WTC11 (cell line): ENCODE results near the gene SMARCA4. TPM values are rescaled to one million over a fixed set of nuclear protein-coding genes. Genes with fewer than 3 reads are reported as not detected.

ENCODE experiments used
- CREM ChIP-seq: sonication (generic); formaldehyde crosslinking; IDR thresholded peaks from 2 replicates; pipeline ENCODE4 v1.8.1; 2022; ENCODE audit warnings: mild to moderate bottlenecking, missing genetic modification reagents, moderate library complexity
- ELF4 ChIP-seq: sonication (generic); formaldehyde crosslinking; IDR thresholded peaks from 2 replicates; pipeline ENCODE4 v1.8.1; 2022; ENCODE audit warnings: low read depth, mild to moderate bottlenecking, moderate library complexity, missing genetic modification reagents
- FOXJ3 ChIP-seq: sonication (generic); formaldehyde crosslinking; IDR thresholded peaks from 2 replicates; pipeline ENCODE4 v1.9.0; 2021; ENCODE audit warnings: missing genetic modification reagents, mild to moderate bottlenecking, borderline replicate concordance
- GABPB1 ChIP-seq: sonication (generic); formaldehyde crosslinking; IDR thresholded peaks from 2 replicates; pipeline ENCODE4 v1.8.1; 2023; ENCODE audit warnings: mild to moderate bottlenecking, missing genetic modification reagents
- JAZF1 ChIP-seq: fragments of 250-450 bp; sonication (Bioruptor Pico); IDR thresholded peaks from 2 replicates; pipeline ENCODE4 v1.9.0; 2021; ENCODE audit warnings: moderate library complexity, mild to moderate bottlenecking, inconsistent platforms
- JUN ChIP-seq: sonication (generic); formaldehyde crosslinking; IDR thresholded peaks from 2 replicates; pipeline ENCODE4 v1.8.0; 2023; ENCODE audit warnings: mild to moderate bottlenecking, missing genetic modification reagents
- KAT7 ChIP-seq: sonication (generic); formaldehyde crosslinking; IDR thresholded peaks from 2 replicates; pipeline ENCODE4 v1.8.1; 2023; ENCODE audit warnings: missing genetic modification reagents, mild to moderate bottlenecking, borderline replicate concordance
- NFATC4 ChIP-seq: fragments of 250-450 bp; sonication (Bioruptor Pico); IDR thresholded peaks from 2 replicates; pipeline ENCODE4 v1.9.0; 2021; ENCODE audit warnings: mild to moderate bottlenecking
- NR1H2 ChIP-seq: sonication (generic); formaldehyde crosslinking; IDR thresholded peaks from 2 replicates; pipeline ENCODE4 v1.9.0; 2021; ENCODE audit warnings: mild to moderate bottlenecking, moderate library complexity, missing genetic modification reagents
- NR2C2 ChIP-seq: sonication (generic); formaldehyde crosslinking; IDR thresholded peaks from 2 replicates; pipeline ENCODE4 v1.8.0; 2022; ENCODE audit warnings: mild to moderate bottlenecking, missing genetic modification reagents
- RORB ChIP-seq: fragments of 250-450 bp; sonication (Bioruptor Pico); IDR thresholded peaks from 2 replicates; pipeline ENCODE4 v1.9.0; 2021; ENCODE audit warnings: mild to moderate bottlenecking
- SMAD3 ChIP-seq: sonication (generic); formaldehyde crosslinking; IDR thresholded peaks from 2 replicates; pipeline ENCODE4 v1.8.0; 2022; ENCODE audit warnings: missing genetic modification reagents, mild to moderate bottlenecking, borderline replicate concordance
- TP53 ChIP-seq: sonication (generic); formaldehyde crosslinking; IDR thresholded peaks from 2 replicates; pipeline ENCODE4 v1.8.1; 2023; ENCODE audit warnings: mild to moderate bottlenecking, missing genetic modification reagents
- ZNF138 ChIP-seq: sonication (generic); formaldehyde crosslinking; conservative IDR thresholded peaks from 2 replicates; pipeline ENCODE4 v1.8.1; 2022; ENCODE audit warnings: mild to moderate bottlenecking, moderate library complexity, missing genetic modification reagents
- ZNF219 ChIP-seq: sonication (generic); formaldehyde crosslinking; IDR thresholded peaks from 2 replicates; pipeline ENCODE4 v1.8.0; 2023; ENCODE audit warnings: missing genetic modification reagents, mild to moderate bottlenecking, borderline replicate concordance
- ZNF263 ChIP-seq: sonication (generic); formaldehyde crosslinking; IDR thresholded peaks from 2 replicates; pipeline ENCODE4 v1.8.1; 2022; ENCODE audit warnings: low read depth, mild to moderate bottlenecking, moderate library complexity, missing genetic modification reagents
- ZNF423 ChIP-seq: fragments of 250-450 bp; sonication (Bioruptor Pico); IDR thresholded peaks from 2 replicates; pipeline ENCODE4 v2.1.2; 2022; ENCODE audit warnings: mild to moderate bottlenecking, moderate library complexity
- total RNA-seq: library from RNA; stranded (reverse); gene quantifications from 3 replicates; pipeline ENCODE4 v1.2.3, GENCODE V29; 2021
- TF ChIP-seq, protein P1 (sequence below): fragments of 250-450 bp; sonication (Bioruptor Pico); IDR thresholded peaks from 2 replicates; pipeline ENCODE4 v1.8.0; 2021; ENCODE audit warnings: mild to moderate bottlenecking
- TF ChIP-seq, protein P2 (sequence below): fragments of 250-450 bp; sonication (Bioruptor Pico); IDR thresholded peaks from 2 replicates; pipeline ENCODE4 v2.1.2; 2022; ENCODE audit warnings: mild to moderate bottlenecking, moderate library complexity
- TF ChIP-seq, protein P3 (sequence below): fragments of 250-450 bp; sonication (Bioruptor Pico); IDR thresholded peaks from 2 replicates; pipeline ENCODE4 v1.9.0; 2021; ENCODE audit warnings: mild to moderate bottlenecking
- TF ChIP-seq, protein P4 (sequence below): sonication (generic); formaldehyde crosslinking; IDR thresholded peaks from 2 replicates; pipeline ENCODE4 v1.8.1; 2023; ENCODE audit warnings: mild to moderate bottlenecking, moderate library complexity, missing genetic modification reagents
- TF ChIP-seq, protein P5 (sequence below): sonication (generic); formaldehyde crosslinking; IDR thresholded peaks from 2 replicates; pipeline ENCODE4 v1.8.1; 2023; ENCODE audit warnings: mild to moderate bottlenecking, missing genetic modification reagents
- TF ChIP-seq, protein P6 (sequence below): sonication (generic); formaldehyde crosslinking; IDR thresholded peaks from 2 replicates; pipeline ENCODE4 v1.8.1; 2023; ENCODE audit warnings: mild to moderate bottlenecking, missing genetic modification reagents, moderate library complexity
- TF ChIP-seq, protein P7 (sequence below): sonication (generic); formaldehyde crosslinking; IDR thresholded peaks from 2 replicates; pipeline ENCODE4 v1.8.1; 2022; ENCODE audit warnings: mild to moderate bottlenecking, moderate library complexity, missing genetic modification reagents
- TF ChIP-seq, protein P8 (sequence below): sonication (generic); formaldehyde crosslinking; IDR thresholded peaks from 2 replicates; pipeline ENCODE4 v1.8.1; 2023; ENCODE audit warnings: mild to moderate bottlenecking, missing genetic modification reagents
- TF ChIP-seq, protein P9 (sequence below): sonication (generic); formaldehyde crosslinking; IDR thresholded peaks from 2 replicates; pipeline ENCODE4 v1.8.0; 2022; ENCODE audit warnings: mild to moderate bottlenecking, missing genetic modification reagents

SMARCA4 gene
- total RNA-seq, 1 experiment from 2014 or later = 295 TPM

DNA sequence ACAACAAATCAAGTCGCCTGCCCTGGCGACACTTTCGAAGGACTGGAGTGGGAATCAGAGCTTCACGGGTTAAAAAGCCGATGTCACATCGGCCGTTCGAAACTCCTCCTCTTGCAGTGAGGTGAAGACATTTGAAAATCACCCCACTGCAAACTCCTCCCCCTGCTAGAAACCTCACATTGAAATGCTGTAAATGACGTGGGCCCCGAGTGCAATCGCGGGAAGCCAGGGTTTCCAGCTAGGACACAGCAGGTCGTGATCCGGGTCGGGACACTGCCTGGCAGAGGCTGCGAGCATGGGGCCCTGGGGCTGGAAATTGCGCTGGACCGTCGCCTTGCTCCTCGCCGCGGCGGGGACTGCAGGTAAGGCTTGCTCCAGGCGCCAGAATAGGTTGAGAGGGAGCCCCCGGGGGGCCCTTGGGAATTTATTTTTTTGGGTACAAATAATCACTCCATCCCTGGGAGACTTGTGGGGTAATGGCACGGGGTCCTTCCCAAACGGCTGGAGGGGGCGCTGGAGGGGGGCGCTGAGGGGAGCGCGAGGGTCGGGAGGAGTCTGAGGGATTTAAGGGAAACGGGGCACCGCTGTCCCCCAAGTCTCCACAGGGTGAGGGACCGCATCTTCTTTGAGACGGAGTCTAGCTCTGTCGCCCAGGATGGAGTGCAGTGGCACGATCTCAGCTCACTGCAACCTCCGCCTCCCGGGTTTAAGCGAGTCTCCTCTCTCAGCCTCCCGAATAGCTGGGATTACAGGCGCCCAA lies 128.6 kb downstream of the SMARCA4 start, which contains the start of gene LDLR (continued):
- TF ChIP-seq NR2C2 (CRISPR knock-in tag) = no peak
- TF ChIP-seq, protein P1, sequence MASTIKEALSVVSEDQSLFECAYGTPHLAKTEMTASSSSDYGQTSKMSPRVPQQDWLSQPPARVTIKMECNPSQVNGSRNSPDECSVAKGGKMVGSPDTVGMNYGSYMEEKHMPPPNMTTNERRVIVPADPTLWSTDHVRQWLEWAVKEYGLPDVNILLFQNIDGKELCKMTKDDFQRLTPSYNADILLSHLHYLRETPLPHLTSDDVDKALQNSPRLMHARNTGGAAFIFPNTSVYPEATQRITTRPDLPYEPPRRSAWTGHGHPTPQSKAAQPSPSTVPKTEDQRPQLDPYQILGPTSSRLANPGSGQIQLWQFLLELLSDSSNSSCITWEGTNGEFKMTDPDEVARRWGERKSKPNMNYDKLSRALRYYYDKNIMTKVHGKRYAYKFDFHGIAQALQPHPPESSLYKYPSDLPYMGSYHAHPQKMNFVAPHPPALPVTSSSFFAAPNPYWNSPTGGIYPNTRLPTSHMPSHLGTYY (CRISPR knock-in tag) = no peak
- TF ChIP-seq ZNF423 (CRISPR knock-in tag) = 0 out of 2 replicates have a peak, but pooled peaks have one; percentile 64
- no peak for TF ChIP-seq ZNF138
- TF ChIP-seq JUN (CRISPR knock-in tag) = no peak
- TF ChIP-seq ELF4 = no peak
- no peak for TF ChIP-seq FOXJ3 (CRISPR knock-in tag)
- TF ChIP-seq, protein P2, sequence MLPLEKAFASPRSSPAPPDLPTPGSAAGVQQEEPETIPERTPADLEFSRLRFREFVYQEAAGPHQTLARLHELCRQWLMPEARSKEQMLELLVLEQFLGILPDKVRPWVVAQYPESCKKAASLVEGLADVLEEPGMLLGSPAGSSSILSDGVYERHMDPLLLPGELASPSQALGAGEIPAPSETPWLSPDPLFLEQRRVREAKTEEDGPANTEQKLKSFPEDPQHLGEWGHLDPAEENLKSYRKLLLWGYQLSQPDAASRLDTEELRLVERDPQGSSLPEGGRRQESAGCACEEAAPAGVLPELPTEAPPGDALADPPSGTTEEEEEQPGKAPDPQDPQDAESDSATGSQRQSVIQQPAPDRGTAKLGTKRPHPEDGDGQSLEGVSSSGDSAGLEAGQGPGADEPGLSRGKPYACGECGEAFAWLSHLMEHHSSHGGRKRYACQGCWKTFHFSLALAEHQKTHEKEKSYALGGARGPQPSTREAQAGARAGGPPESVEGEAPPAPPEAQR (CRISPR knock-in tag) = no peak
- TF ChIP-seq NFATC4 (CRISPR knock-in tag) = no peak
- TF ChIP-seq, protein P3, sequence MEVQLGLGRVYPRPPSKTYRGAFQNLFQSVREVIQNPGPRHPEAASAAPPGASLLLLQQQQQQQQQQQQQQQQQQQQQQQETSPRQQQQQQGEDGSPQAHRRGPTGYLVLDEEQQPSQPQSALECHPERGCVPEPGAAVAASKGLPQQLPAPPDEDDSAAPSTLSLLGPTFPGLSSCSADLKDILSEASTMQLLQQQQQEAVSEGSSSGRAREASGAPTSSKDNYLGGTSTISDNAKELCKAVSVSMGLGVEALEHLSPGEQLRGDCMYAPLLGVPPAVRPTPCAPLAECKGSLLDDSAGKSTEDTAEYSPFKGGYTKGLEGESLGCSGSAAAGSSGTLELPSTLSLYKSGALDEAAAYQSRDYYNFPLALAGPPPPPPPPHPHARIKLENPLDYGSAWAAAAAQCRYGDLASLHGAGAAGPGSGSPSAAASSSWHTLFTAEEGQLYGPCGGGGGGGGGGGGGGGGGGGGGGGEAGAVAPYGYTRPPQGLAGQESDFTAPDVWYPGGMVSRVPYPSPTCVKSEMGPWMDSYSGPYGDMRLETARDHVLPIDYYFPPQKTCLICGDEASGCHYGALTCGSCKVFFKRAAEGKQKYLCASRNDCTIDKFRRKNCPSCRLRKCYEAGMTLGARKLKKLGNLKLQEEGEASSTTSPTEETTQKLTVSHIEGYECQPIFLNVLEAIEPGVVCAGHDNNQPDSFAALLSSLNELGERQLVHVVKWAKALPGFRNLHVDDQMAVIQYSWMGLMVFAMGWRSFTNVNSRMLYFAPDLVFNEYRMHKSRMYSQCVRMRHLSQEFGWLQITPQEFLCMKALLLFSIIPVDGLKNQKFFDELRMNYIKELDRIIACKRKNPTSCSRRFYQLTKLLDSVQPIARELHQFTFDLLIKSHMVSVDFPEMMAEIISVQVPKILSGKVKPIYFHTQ (CRISPR knock-in tag) = peak; percentile 11; the same call in 1 of the 2 replicates
- TF ChIP-seq ZNF219 = no peak
- TF ChIP-seq TP53 (CRISPR knock-in tag) = no peak
- no peak for TF ChIP-seq ZNF263 (CRISPR knock-in tag)
- TF ChIP-seq, protein P4, sequence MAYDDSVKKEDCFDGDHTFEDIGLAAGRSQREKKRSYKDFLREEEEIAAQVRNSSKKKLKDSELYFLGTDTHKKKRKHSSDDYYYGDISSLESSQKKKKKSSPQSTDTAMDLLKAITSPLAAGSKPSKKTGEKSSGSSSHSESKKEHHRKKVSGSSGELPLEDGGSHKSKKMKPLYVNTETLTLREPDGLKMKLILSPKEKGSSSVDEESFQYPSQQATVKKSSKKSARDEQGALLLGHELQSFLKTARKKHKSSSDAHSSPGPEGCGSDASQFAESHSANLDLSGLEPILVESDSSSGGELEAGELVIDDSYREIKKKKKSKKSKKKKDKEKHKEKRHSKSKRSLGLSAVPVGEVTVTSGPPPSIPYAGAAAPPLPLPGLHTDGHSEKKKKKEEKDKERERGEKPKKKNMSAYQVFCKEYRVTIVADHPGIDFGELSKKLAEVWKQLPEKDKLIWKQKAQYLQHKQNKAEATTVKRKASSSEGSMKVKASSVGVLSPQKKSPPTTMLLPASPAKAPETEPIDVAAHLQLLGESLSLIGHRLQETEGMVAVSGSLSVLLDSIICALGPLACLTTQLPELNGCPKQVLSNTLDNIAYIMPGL (CRISPR knock-in tag) = no peak
- TF ChIP-seq RORB (CRISPR knock-in tag) = no peak
- no peak for TF ChIP-seq JAZF1
- no peak for TF ChIP-seq KAT7 (CRISPR knock-in tag)
- TF ChIP-seq, protein P5, sequence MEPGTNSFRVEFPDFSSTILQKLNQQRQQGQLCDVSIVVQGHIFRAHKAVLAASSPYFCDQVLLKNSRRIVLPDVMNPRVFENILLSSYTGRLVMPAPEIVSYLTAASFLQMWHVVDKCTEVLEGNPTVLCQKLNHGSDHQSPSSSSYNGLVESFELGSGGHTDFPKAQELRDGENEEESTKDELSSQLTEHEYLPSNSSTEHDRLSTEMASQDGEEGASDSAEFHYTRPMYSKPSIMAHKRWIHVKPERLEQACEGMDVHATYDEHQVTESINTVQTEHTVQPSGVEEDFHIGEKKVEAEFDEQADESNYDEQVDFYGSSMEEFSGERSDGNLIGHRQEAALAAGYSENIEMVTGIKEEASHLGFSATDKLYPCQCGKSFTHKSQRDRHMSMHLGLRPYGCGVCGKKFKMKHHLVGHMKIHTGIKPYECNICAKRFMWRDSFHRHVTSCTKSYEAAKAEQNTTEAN (CRISPR knock-in tag) = no peak
- TF ChIP-seq NR1H2 = no peak
- TF ChIP-seq, protein P6, sequence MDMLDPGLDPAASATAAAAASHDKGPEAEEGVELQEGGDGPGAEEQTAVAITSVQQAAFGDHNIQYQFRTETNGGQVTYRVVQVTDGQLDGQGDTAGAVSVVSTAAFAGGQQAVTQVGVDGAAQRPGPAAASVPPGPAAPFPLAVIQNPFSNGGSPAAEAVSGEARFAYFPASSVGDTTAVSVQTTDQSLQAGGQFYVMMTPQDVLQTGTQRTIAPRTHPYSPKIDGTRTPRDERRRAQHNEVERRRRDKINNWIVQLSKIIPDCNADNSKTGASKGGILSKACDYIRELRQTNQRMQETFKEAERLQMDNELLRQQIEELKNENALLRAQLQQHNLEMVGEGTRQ (CRISPR knock-in tag) = no peak
- TF ChIP-seq, protein P7, sequence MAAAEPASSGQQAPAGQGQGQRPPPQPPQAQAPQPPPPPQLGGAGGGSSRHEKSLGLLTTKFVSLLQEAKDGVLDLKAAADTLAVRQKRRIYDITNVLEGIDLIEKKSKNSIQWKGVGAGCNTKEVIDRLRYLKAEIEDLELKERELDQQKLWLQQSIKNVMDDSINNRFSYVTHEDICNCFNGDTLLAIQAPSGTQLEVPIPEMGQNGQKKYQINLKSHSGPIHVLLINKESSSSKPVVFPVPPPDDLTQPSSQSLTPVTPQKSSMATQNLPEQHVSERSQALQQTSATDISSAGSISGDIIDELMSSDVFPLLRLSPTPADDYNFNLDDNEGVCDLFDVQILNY (CRISPR knock-in tag) = peak; percentile 84
- TF ChIP-seq CREM (CRISPR knock-in tag) = peak; percentile 83; the same call in 1 of the 2 replicates
- TF ChIP-seq, protein P8, sequence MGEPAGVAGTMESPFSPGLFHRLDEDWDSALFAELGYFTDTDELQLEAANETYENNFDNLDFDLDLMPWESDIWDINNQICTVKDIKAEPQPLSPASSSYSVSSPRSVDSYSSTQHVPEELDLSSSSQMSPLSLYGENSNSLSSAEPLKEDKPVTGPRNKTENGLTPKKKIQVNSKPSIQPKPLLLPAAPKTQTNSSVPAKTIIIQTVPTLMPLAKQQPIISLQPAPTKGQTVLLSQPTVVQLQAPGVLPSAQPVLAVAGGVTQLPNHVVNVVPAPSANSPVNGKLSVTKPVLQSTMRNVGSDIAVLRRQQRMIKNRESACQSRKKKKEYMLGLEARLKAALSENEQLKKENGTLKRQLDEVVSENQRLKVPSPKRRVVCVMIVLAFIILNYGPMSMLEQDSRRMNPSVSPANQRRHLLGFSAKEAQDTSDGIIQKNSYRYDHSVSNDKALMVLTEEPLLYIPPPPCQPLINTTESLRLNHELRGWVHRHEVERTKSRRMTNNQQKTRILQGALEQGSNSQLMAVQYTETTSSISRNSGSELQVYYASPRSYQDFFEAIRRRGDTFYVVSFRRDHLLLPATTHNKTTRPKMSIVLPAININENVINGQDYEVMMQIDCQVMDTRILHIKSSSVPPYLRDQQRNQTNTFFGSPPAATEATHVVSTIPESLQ = no peak
- TF ChIP-seq, protein P9, sequence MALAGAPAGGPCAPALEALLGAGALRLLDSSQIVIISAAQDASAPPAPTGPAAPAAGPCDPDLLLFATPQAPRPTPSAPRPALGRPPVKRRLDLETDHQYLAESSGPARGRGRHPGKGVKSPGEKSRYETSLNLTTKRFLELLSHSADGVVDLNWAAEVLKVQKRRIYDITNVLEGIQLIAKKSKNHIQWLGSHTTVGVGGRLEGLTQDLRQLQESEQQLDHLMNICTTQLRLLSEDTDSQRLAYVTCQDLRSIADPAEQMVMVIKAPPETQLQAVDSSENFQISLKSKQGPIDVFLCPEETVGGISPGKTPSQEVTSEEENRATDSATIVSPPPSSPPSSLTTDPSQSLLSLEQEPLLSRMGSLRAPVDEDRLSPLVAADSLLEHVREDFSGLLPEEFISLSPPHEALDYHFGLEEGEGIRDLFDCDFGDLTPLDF (CRISPR knock-in tag) = no peak
- peak; percentile 55; the same call in 1 of the 2 replicates for TF ChIP-seq GABPB1 (CRISPR knock-in tag)
- peak; percentile 68; the same call in 1 of the 2 replicates for TF ChIP-seq SMAD3 (CRISPR knock-in tag)
